HepG2 (cell line): ENCODE data around the gene ANKRD42. TPM values are rescaled to one million over a fixed set of nuclear protein-coding genes. Genes with fewer than 3 reads are reported as not detected.

Source experiments
- ASH2L ChIP-seq: fragments of 300-600, 200-600 bp; sonication (generic); IDR thresholded peaks from 2 replicates; pipeline ENCODE4 v1.7.0; 2017; ENCODE audit warnings: low read depth, mild to moderate bottlenecking, moderate library complexity, mixed read lengths, low read length; ENCODE audit not compliant: insufficient read length
- ATF1 ChIP-seq: IDR thresholded peaks from 2 replicates; pipeline ENCODE4 v1.6.1; 2016; ENCODE audit warnings: mild to moderate bottlenecking, control low read depth
- BCL6 ChIP-seq: IDR thresholded peaks from 2 replicates; pipeline ENCODE4 v1.6.1; 2016; ENCODE audit warnings: missing genetic modification reagents, missing compliant biosample characterization
- CHCHD3 ChIP-seq: sonication (generic); formaldehyde crosslinking; IDR thresholded peaks from 2 replicates; pipeline ENCODE4 v1.8.0; 2022; ENCODE audit warnings: mild to moderate bottlenecking, missing genetic modification reagents, moderate library complexity
- EHMT2 ChIP-seq: fragments of 200-600 bp; sonication (generic); IDR thresholded peaks from 2 replicates; pipeline ENCODE4 v1.7.0; 2017; ENCODE audit warnings: antibody characterized with exemption, low read depth, low read length, borderline replicate concordance
- FIP1L1 ChIP-seq: fragments of 200-400 bp; formaldehyde crosslinking; IDR thresholded peaks from 2 replicates; pipeline ENCODE4 v1.6.1; 2018; ENCODE audit warnings: low read depth, mild to moderate bottlenecking, low read length, moderate library complexity, borderline replicate concordance; ENCODE audit not compliant: insufficient read depth
- FOXA3 ChIP-seq: IDR thresholded peaks from 2 replicates; pipeline ENCODE4 v1.6.1; 2016; ENCODE audit warnings: missing genetic modification reagents, missing compliant biosample characterization
- FOXP1 ChIP-seq, 2 experiments: fragments of 450-650 bp in 1 of 2; IDR thresholded peaks; 2 replicates each; pipeline ENCODE4 v1.6.1; 2017 to 2018; ENCODE audit warnings: antibody characterized with exemption in 1 of 2
- GTF2F1 ChIP-seq: fragments of 150-350 bp; IDR thresholded peaks from 2 replicates; pipeline ENCODE4 v1.6.1; 2014; ENCODE audit warnings: low read length
- HCFC1 ChIP-seq: fragments of 150-350 bp; IDR thresholded peaks from 2 replicates; pipeline ENCODE4 v1.6.1; 2014; ENCODE audit warnings: low read depth, low read length
- HOXA7 ChIP-seq: sonication (generic); formaldehyde crosslinking; IDR thresholded peaks from 2 replicates; pipeline ENCODE4 v1.8.1; 2022; ENCODE audit warnings: mild to moderate bottlenecking, missing genetic modification reagents, moderate library complexity
- KLF16 ChIP-seq, 2 experiments: sonication (generic) in 1 of 2; formaldehyde crosslinking in 1 of 2; IDR thresholded peaks; 2 replicates each; pipeline versions ENCODE4 v1.6.1 to v1.8.0; 2016 to 2023; ENCODE audit warnings: missing genetic modification reagents in 2 of 2, missing compliant biosample characterization in 1 of 2
- MAF1 ChIP-seq: sonication (generic); formaldehyde crosslinking; IDR thresholded peaks from 2 replicates; pipeline ENCODE4 v1.5.0; 2020; ENCODE audit warnings: missing genetic modification reagents, borderline replicate concordance
- PHF5A ChIP-seq: IDR thresholded peaks from one replicate; pipeline ENCODE4 v1.6.1; 2018; ENCODE audit warnings: low read depth, missing genetic modification reagents; ENCODE audit not compliant: unreplicated experiment
- POLR2A ChIP-seq, 2 experiments: IDR thresholded peaks; 2 replicates each; pipeline ENCODE4 v1.6.1; 2011; ENCODE audit warnings: low read depth in 2 of 2, low read length in 2 of 2, mild to moderate bottlenecking in 1 of 2, moderate library complexity in 1 of 2; ENCODE audit not compliant: insufficient read depth in 1 of 2
- RARA ChIP-seq: IDR thresholded peaks from 2 replicates; pipeline ENCODE4 v1.6.1; 2016; ENCODE audit warnings: missing genetic modification reagents, missing compliant biosample characterization
- RCOR2 ChIP-seq: IDR thresholded peaks from 2 replicates; pipeline ENCODE4 v1.6.1; 2016; ENCODE audit warnings: missing biosample characterization, missing genetic modification reagents
- SALL1 ChIP-seq: sonication (generic); formaldehyde crosslinking; IDR thresholded peaks from 2 replicates; pipeline ENCODE4 v1.8.0; 2022; ENCODE audit warnings: mild to moderate bottlenecking, missing genetic modification reagents
- THAP11 ChIP-seq: IDR thresholded peaks from 2 replicates; pipeline ENCODE4 v1.6.1; 2016; ENCODE audit warnings: missing biosample characterization, missing genetic modification reagents
- U2AF1 ChIP-seq: fragments of 200-400 bp; formaldehyde crosslinking; optimal IDR thresholded peaks from 2 replicates; pipeline ENCODE3; 2017; ENCODE audit warnings: mild to moderate bottlenecking, low read depth, low read length
- ZMYM4 ChIP-seq: sonication (generic); formaldehyde crosslinking; IDR thresholded peaks from 2 replicates; pipeline ENCODE4 v1.8.1; 2023; ENCODE audit warnings: mild to moderate bottlenecking, missing genetic modification reagents
- ZNF44 ChIP-seq: sonication (generic); formaldehyde crosslinking; IDR thresholded peaks from 2 replicates; pipeline ENCODE4 v1.5.1; 2020; ENCODE audit warnings: mild to moderate bottlenecking, missing genetic modification reagents
- ZNF550 ChIP-seq: sonication (generic); formaldehyde crosslinking; IDR thresholded peaks from 2 replicates; pipeline ENCODE4 v1.4.0; 2020; ENCODE audit warnings: mild to moderate bottlenecking, missing genetic modification reagents, borderline replicate concordance
- ZNF589 ChIP-seq: sonication (generic); formaldehyde crosslinking; conservative IDR thresholded peaks from 2 replicates; pipeline ENCODE4 v1.8.0; 2022; ENCODE audit warnings: mild to moderate bottlenecking, moderate library complexity, missing genetic modification reagents
- polyA plus RNA-seq, 8 experiments: library from polyadenylated mRNA; depleted of rRNA in 3 of 8; stranded (reverse) in 7 of 8; unstranded in 1 of 8; fragments of >200 nt; fragmentation: Illumina TruSeq in 4 of 8; extraction: Trizol in 4 of 8; gene quantifications; 2 replicates each; pipeline versions ENCODE4 v1.2.1 to v1.2.3, GENCODE V29; 2011 to 2016; ENCODE audit warnings: low read depth in 4 of 8, missing spikeins in 1 of 8, mixed read lengths in 1 of 8; ENCODE audit not compliant: insufficient read depth in 1 of 8
- total RNA-seq, 5 experiments: library from RNA; depleted of rRNA; stranded (reverse); fragments of >200 nt; fragmentation: Illumina TruSeq; extraction: Trizol; gene quantifications; 2 replicates each; pipeline ENCODE4 v1.2.3, GENCODE V29; 2016; ENCODE audit warnings: low read depth in 1 of 5
- TF ChIP-seq, protein P1 (sequence below): sonication (generic); formaldehyde crosslinking; IDR thresholded peaks from 2 replicates; pipeline ENCODE4 v1.8.0; 2022; ENCODE audit warnings: missing genetic modification reagents, low read depth, mild to moderate bottlenecking, borderline replicate concordance
- TF ChIP-seq, protein P2 (sequence below): sonication (generic); formaldehyde crosslinking; IDR thresholded peaks from 2 replicates; pipeline ENCODE4 v1.5.1; 2020; ENCODE audit warnings: missing genetic modification reagents, mild to moderate bottlenecking, borderline replicate concordance
- TF ChIP-seq, protein P3 (sequence below): sonication (generic); formaldehyde crosslinking; IDR thresholded peaks from 2 replicates; pipeline ENCODE4 v1.5.0; 2020; ENCODE audit warnings: missing genetic modification reagents
- TF ChIP-seq, protein P4 (sequence below): sonication (generic); formaldehyde crosslinking; IDR thresholded peaks from 2 replicates; pipeline ENCODE4 v1.8.1; 2023; ENCODE audit warnings: mild to moderate bottlenecking, missing genetic modification reagents

ANKRD42 gene
- total and polyA plus RNA-seq, 2 of the 13 experiments (the other 11 are each of a cell fraction or from before 2014, with no cell fraction given), result 2.2 to 3.7 TPM

DNA sequence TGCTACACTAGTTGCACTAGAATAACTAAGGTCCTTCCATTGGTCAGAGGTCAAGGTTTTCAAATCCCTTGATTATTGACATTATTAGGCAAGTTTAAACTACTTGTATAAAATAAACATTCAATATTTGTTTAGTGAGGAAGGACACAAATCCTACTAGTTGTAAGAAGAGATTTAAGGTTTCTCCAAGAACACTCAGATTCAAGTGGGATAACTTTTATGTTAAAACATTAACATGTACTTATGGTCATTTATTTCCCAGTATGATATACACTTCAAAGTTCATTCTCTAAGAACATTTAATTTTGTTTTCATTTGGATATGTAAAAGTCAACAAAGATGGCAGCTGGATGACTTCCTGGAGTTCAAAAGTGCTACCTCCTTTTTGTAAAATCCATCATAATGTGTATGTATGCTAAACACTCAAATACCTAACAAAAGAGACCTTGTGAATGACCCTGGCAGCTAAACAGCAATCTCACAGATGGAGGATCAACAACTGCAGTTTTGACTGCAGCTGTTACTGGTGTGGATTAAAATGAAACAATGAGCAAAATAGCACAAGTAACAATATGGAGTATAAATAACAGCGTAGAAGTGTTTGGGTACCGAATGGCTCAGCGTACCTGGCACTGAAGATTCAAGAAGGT is 91.1 kb downstream of the ANKRD42 start (continued):
- TF ChIP-seq, protein P1, sequence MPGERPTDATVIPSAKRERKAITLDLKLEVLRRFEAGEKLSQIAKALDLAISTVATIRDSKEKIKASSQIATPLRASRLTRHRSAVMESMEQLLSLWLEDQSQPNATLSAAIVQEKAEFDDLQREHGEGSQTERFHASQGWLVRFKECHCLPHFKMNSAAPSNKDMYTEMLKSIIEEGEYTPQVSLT (CRISPR knock-in tag), result no peak
- TF ChIP-seq U2AF1 (no peak), RARA (CRISPR knock-in tag) (peak; percentile 62), HOXA7 (CRISPR knock-in tag) (no peak), ZNF550 (no peak), SALL1 (CRISPR knock-in tag) (no peak), ASH2L (peak; percentile 55), EHMT2 (peak; percentile 67; the same call in 1 of the 2 replicates), ZNF44 (CRISPR knock-in tag) (no peak), ZMYM4 (CRISPR knock-in tag) (no peak), FOXP1 (IDR thresholded peaks at IDR 0.05) (no peak; the same call in 1 of the 2 replicates), FOXP1 (CRISPR knock-in tag; IDR thresholded peaks at IDR 0.05) (peak; percentile 76), ZNF589 (no peak), FIP1L1 (no peak), PHF5A (peak; percentile 20), ATF1 (CRISPR knock-in tag) (no peak), THAP11 (CRISPR knock-in tag) (peak; percentile 76), MAF1 (CRISPR knock-in tag) (no peak), CHCHD3 (CRISPR knock-in tag) (no peak), HCFC1 (no peak), RCOR2 (CRISPR knock-in tag) (peak; percentile 44; the same call in 1 of the 2 replicates), KLF16 (CRISPR knock-in tag; IDR thresholded peaks at IDR 0.05) (0 out of 4 replicates have a peak, but pooled peaks of 1 of the 2 experiments have one; percentile 50), POLR2A (IDR thresholded peaks at IDR 0.05; ENCODE audit: insufficient read depth in 1 of 2, low read depth in 2 of 2, low read length in 2 of 2) (no peak; a peak in 1 of 4 replicates), GTF2F1 (no peak), BCL6 (peak; percentile 51; the same call in 1 of the 2 replicates), FOXA3 (CRISPR knock-in tag) (peak; percentile 85)
- TF ChIP-seq, protein P2, sequence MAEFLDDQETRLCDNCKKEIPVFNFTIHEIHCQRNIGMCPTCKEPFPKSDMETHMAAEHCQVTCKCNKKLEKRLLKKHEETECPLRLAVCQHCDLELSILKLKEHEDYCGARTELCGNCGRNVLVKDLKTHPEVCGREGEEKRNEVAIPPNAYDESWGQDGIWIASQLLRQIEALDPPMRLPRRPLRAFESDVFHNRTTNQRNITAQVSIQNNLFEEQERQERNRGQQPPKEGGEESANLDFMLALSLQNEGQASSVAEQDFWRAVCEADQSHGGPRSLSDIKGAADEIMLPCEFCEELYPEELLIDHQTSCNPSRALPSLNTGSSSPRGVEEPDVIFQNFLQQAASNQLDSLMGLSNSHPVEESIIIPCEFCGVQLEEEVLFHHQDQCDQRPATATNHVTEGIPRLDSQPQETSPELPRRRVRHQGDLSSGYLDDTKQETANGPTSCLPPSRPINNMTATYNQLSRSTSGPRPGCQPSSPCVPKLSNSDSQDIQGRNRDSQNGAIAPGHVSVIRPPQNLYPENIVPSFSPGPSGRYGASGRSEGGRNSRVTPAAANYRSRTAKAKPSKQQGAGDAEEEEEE (CRISPR knock-in tag), result no peak
- TF ChIP-seq, protein P3, sequence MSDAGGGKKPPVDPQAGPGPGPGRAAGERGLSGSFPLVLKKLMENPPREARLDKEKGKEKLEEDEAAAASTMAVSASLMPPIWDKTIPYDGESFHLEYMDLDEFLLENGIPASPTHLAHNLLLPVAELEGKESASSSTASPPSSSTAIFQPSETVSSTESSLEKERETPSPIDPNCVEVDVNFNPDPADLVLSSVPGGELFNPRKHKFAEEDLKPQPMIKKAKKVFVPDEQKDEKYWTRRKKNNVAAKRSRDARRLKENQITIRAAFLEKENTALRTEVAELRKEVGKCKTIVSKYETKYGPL (CRISPR knock-in tag), result 0 out of 2 replicates have a peak, but pooled peaks have one; percentile 6
- TF ChIP-seq, protein P4, sequence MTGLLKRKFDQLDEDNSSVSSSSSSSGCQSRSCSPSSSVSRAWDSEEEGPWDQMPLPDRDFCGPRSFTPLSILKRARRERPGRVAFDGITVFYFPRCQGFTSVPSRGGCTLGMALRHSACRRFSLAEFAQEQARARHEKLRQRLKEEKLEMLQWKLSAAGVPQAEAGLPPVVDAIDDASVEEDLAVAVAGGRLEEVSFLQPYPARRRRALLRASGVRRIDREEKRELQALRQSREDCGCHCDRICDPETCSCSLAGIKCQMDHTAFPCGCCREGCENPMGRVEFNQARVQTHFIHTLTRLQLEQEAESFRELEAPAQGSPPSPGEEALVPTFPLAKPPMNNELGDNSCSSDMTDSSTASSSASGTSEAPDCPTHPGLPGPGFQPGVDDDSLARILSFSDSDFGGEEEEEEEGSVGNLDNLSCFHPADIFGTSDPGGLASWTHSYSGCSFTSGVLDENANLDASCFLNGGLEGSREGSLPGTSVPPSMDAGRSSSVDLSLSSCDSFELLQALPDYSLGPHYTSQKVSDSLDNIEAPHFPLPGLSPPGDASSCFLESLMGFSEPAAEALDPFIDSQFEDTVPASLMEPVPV (CRISPR knock-in tag), result no peak
